T-helper 2 cell (primary cell): ENCODE results near the gene PYGO2.
A peak's percentile ranks its signal among the peaks of the same experiment; 100 is the strongest.

Experiments
- DNase-seq, 5 experiments: peaks; one replicate each; pipeline versions ENCODE4 v3.0.0 to v3.0.0-alpha.2; 2012 to 2022

PYGO2 gene

GRCh38 chr1:154959426-154959780 lies 2.2 kb downstream of the PYGO2 start:
- DNase-seq: no peak

DNA sequence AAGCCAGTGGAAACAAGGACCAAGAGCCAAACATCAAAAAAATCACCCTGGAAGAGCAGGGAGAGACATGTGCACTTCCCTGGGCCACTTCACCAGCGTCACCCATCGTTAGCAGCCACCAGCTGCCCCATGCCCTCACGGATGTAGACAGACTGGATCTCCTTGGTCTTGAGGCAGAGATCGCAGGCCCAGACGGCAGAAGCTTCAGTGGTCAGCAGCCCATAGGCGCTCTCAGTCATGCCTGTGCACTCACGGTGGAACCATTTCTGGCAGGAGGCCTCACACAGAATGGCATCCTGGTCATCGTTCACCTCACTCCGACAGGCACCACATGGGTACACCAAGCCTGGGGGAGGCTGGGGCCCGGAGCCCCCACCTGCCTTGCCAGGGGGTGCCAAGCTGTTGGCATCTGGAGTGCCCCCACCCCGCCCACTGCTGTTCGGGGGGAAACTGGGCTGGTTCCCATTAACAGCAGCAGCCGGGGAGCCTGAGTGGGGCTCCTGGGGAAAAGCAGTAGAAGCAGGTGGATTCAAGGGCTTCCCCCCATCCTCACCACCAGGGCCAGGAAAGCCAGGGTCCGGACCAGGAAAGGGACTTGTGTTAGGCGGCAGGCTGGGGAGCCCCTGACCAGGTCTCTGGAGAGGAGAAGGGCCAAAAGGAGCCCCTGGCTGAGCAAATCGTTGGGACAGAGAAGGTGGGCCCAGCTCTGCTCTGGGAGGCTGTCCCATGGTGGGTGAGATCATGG lies 2.7 kb downstream of the PYGO2 start:
- no peak for DNase-seq

- no peak for DNase-seq
Observed at GRCh38 chr1:154958036-154958435, 3.5 kb downstream of the PYGO2 start.

GRCh38 chr1:154957091-154957657 lies 4.4 kb downstream of the PYGO2 start:
- DNase-seq: no peak

DNA sequence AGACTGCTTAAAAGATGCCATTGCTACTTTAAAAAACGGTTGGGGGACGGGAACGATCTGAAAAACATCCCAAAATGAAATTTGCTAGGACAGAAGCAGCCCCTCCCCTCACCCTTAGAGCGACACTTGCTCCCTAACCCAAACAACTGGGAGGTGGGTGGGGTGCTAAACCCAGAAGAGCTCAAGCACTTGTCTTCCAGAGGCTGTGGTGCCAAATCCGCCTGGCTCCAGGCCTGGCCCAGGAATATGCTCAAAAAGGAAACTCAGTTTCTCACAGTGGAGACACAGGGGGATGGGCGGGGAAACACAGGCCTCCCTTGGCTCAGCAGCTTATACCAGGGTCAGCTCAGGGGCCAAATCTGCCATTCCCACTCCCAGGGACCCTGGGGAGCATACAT lies 5.0 kb downstream of the PYGO2 start:
- DNase-seq: no peak

- DNase-seq: peak in 4 of 5 experiments; percentile 67 to 92 (median 78)
Observed at GRCh38 chr1:154955718-154956543, 5.7 kb downstream of the PYGO2 start, which contains the start of gene PBXIP1. TSS of gene PBXIP1 (minus strand) at chr1:154956099. CDS start at chr1:154953721, 2,378 bp downstream.

DNA sequence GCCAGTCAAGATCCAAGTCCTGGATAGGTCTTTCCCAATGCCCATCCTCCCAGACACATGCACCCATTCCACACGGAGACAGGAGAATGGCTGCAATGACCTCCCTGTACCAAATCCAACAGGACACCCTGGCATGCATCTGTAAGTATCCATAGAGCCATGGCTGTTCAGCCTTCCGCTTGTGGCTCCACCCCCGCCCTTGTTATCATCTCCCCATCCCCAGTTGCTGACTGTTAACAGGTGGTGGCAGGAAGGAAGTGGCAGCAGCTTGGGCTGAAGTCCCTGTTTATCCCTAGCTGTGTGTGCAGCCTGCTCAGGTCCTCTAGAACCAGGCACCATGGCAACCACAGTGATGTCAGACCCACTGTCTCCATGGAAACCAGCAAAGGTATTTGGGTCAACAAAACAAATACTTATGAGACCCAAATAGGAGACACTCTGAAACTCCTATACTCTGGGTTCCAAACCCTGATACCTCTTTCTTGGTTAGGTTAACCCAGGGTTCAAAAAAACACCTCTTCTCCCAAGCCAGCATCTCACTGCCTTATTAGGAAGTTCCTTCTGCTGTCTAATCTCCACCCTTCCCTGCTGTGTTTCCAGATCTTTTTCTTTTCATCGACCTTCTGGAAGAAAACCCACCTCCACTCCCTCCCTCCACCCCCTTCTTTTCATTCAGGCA lies 6.4 kb downstream of the PYGO2 start:
- peak; percentile 69 to 99 (median 93) for DNase-seq

DNA sequence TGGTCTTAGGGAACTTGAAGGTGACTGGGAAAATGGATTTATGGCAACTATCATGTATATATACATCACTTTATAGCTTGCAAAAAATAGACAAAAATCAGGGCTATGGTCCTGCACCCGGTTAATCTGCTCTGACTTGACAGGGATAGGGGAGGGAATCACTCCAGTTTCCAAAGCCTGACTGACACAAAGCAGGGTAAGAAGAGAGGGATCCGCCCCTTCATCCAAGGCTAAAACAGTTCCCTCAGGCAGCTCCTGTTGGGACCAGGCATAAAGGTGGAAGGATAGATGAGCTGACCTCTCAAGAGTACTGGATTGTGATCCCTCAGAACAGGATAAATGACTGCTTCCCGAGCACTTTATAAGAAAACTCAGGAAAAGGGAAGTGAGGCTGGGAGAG lies 7.0 kb downstream of the PYGO2 start:
- DNase-seq: no peak

- DNase-seq: no peak
Observed at GRCh38 chr1:154953611-154954038, 8.0 kb downstream of the PYGO2 start.

DNA sequence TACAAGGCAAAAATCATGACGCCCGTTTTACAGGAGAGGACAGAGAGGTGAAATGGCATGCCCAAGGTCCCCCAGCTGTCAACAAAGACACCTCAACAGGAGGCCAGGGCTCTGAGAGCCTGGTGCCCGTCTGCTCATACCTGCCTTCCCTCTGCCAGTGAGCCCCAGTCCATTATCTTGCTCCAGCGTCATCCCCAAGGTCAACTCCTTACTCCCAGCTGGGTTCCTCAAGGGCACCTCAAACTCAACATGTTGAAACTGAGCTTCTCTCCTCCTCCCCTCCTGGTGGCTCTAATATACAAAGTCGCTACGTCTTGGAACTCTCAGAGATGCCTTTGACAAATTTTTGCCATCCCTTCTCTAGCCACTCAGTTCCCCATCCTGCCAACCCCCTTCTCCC lies 8.9 kb downstream of the PYGO2 start:
- no peak for DNase-seq

- DNase-seq: peak in 4 of 5 experiments; percentile 52 to 76 (median 69)
Observed at GRCh38 chr1:154951901-154952657, 9.5 kb downstream of the PYGO2 start.

GRCh38 chr1:154948079-154948478 lies 13.5 kb downstream of the PYGO2 start:
- no peak for DNase-seq

- DNase-seq: no peak
Observed at GRCh38 chr1:154945962-154946850, 15.4 kb downstream of the PYGO2 start.

DNA sequence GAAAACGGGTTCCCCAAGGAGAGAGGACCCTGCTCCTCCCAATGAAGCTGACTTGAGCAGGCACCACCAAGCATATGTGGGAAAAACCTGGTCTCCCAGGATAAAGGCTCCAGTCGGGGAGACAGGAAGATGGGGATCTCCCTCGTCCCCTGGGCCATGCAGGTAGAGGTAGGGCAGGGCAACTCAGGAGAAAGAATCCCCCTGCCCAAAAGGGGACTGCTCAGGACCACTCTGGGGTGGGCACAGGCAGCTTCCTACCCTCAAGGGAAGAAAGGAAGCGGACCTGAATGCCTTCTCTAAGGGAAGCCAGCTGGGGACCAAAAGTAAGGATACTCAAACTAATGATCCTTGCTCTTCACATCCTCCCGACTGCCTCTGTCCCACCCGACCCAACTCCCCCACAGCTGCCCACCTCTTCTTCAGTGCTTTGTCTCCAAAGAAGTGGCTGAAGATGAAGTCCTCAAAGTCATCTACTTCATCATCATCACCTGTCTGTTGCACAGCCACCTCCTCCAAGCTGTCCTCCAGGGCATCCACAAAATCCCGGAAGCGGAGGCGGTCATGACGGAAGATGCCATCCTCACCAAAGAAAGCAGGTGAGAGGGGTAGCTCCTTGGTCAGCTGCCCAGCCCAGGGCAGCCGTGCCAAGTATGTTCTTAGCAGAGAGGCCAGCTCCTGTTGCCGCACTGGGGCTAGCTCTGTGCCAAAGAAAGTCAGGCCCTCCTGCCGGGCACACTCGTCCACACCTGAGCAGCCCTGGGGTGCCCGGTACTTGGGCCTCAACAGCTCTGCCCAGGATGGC lies 16.2 kb downstream of the PYGO2 start:
- no peak for DNase-seq

- DNase-seq: no peak
Observed at GRCh38 chr1:154944401-154945159, 17.0 kb downstream of the PYGO2 start.

GRCh38 chr1:154943649-154944400 lies 17.8 kb downstream of the PYGO2 start:
- peak in 1 of 5 experiments; percentile 51 for DNase-seq

DNA sequence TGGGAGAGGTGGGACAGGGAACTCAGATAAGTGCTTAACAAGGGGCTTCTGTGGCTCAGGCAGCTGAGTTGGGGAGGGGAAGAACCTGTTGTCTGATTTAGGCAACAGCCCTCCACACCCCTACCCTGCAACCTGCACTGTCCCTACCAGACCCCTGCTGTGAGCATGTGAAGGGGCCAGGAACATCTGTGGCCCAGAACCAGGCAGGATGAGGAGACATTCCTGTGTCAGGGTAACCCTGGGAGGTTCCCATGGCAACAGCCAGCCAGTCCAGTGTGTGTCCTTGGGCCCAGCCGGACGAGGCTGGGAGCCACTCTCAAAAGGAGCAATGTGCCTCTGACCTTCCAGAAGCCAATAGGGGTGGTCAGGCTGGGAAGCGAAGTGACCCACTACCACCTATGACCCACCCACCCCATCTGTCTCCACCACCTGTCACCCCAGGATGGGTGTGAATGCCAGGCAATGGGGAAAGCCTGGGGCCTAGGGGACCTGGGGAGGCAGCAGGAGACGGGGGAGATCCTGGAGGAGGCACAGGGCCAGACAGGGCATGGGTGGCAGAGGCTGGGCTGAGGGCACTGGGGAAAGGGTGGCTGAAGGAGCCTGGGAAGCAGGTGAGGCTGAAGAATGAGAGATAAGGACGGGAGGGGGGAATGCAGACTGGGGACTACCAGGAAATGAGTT lies 20.1 kb downstream of the PYGO2 start:
- DNase-seq: peak in 1 of 5 experiments; percentile 40

GRCh38 chr1:154940651-154941194 lies 20.9 kb downstream of the PYGO2 start:
- peak in 1 of 5 experiments; percentile 78 for DNase-seq
